Uterus (tissue), 4 donors: ENCODE data around the gene POC1B. TPM values are rescaled to one million over a fixed set of nuclear protein-coding genes. Genes with fewer than 3 reads are reported as not detected.

Experiments used
- DNase-seq, 2 donors: peaks; one replicate each; pipeline ENCODE4 v3.0.0-alpha.2; 2019 to 2020
- H3K27ac ChIP-seq, 2 donors: fragments of 200-600 bp; sonication (generic); 1 replicate in 1 of 2; 2 replicates in 1 of 2; pipeline ENCODE4 v1.5.1; 2016 to 2018
- H3K27me3 ChIP-seq, 2 donors: fragments of 200-600 bp; sonication (generic); one replicate each; pipeline ENCODE4 v1.5.1; 2018 to 2019; ENCODE audit warnings: control low read depth in 1 of 2
- H3K36me3 ChIP-seq, 2 donors: fragments of 200-600 bp; sonication (generic); one replicate each; pipeline ENCODE4 v1.5.1; 2019; ENCODE audit warnings: control low read depth in 1 of 2
- H3K4me1 ChIP-seq, 2 donors: fragments of 200-600 bp; sonication (generic); one replicate each; pipeline ENCODE4 v1.5.1; 2018 to 2019; ENCODE audit warnings: control low read depth in 1 of 2
- H3K4me3 ChIP-seq, 2 donors: fragments of 200-600 bp; sonication (generic); 1 replicate in 1 of 2; 2 replicates in 1 of 2; pipeline ENCODE4 v1.5.1; 2018 to 2019; ENCODE audit warnings: mild to moderate bottlenecking in 1 of 2
- H3K9me3 ChIP-seq, 2 donors: fragments of 200-600 bp; sonication (generic); one replicate each; pipeline ENCODE4 v1.5.1; 2019; ENCODE audit warnings: control low read depth in 1 of 2
- POLR2A ChIP-seq, 2 donors: fragments of 450-650 bp; IDR thresholded peaks; one replicate each; pipeline ENCODE4 v1.6.1; 2016; ENCODE audit warnings: antibody characterized with exemption in 2 of 2, mild to moderate bottlenecking in 1 of 2, moderate library complexity in 1 of 2
- intact Hi-C: fragments of 100-400 bp; cut with DNase I; formaldehyde crosslinking; loops from one replicate; pipeline ENCODE4 v1.15.1; 2023; ENCODE audit warnings: low total_unique reads
- total RNA-seq, 4 donors: library from RNA; depleted of rRNA in 3 of 4; stranded (reverse); fragments of >200 nt in 3 of 4; gene quantifications; one replicate each; pipeline versions ENCODE4 v1.1.0 to v1.2.4, GENCODE V29; 2014 to 2023
- TF ChIP-seq, protein P1 (sequence below), 4 experiments: fragments of 200-600 bp in 2 of 4; fragments of 450-650 bp in 2 of 4; sonication (generic) in 2 of 4; IDR thresholded peaks; one replicate each; pipeline ENCODE4 v1.5.1; 2016 to 2019; ENCODE audit warnings: antibody characterized with exemption in 4 of 4, mild to moderate bottlenecking in 2 of 4, moderate library complexity in 1 of 4
- donor health status: DM: yes; HTN: yes; CAD: no.

POC1B gene
- total RNA-seq, 4 donors from 2014 or later, result 9.7 to 36.8 (median 30.5) TPM

DNA sequence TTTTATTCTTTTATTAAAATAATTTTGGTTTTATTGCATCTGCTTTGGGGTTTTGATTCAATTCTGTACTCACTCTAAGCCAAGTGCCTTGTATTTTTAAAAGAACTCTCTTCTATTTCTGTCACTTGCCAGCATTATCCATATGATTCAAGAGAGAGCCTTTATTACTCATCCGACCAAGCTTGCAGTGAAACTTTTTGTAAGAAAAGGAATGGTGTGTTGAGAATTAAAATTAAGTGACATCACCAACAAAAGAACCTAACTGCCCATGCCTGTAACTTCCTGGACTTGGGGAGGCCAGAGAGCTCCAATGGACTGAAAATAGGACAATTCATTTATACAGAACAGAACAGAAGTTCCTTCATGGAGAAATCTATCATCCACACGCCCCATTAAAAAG lies 53.3 kb downstream of the POC1B start:
- H3K27me3 ChIP-seq, result no peaks in the 10 kb centered on the region
- no peaks in the 10 kb centered on the region for H3K36me3 ChIP-seq
- H3K27ac ChIP-seq, result no peak overlapping the region
- no peaks in the 10 kb centered on the region for H3K9me3 ChIP-seq
- H3K4me3 ChIP-seq, result no peak overlapping the region
- no peaks in the 10 kb centered on the region for H3K4me1 ChIP-seq
- no peak for TF ChIP-seq POLR2A (IDR thresholded peaks at IDR 0.05)
- TF ChIP-seq, protein P1, sequence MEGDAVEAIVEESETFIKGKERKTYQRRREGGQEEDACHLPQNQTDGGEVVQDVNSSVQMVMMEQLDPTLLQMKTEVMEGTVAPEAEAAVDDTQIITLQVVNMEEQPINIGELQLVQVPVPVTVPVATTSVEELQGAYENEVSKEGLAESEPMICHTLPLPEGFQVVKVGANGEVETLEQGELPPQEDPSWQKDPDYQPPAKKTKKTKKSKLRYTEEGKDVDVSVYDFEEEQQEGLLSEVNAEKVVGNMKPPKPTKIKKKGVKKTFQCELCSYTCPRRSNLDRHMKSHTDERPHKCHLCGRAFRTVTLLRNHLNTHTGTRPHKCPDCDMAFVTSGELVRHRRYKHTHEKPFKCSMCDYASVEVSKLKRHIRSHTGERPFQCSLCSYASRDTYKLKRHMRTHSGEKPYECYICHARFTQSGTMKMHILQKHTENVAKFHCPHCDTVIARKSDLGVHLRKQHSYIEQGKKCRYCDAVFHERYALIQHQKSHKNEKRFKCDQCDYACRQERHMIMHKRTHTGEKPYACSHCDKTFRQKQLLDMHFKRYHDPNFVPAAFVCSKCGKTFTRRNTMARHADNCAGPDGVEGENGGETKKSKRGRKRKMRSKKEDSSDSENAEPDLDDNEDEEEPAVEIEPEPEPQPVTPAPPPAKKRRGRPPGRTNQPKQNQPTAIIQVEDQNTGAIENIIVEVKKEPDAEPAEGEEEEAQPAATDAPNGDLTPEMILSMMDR (IDR thresholded peaks at IDR 0.05), result no peak
- intact Hi-C loops, result no loop called here
- DNase-seq, result no peak

DNA sequence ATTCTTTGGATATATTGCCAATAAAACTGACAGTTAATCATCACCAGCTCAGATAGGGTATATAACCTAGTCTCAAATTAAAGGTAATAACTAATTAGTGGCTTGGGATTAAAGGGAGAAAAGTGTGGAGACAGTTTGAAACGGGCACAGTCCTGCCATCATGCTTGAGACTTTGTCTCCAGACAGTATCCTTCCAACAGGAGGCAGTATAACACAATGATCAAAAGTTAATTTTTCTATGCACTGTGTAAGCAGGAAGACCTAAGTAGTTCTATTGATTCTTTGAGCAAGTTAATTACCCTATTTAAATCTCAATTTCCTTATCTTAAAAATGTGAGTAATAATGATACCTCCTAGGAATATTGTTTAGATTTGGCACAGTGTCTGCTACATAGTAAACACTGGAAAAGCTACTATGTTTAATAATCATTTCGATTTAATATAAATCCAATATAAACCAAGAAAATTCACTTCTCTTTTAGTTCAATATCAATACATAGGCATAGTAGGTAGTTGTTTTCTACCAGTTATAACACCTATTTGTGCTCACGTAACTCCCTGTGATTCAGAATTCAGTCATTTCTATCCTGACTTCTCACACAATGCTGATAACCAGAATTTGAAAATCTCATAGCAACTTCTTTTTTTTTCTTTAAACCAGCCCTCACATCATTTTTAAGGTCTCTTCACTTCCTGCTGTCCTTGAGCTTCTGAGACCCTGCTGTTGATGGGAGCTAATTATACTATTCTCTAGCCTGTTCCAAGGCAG lies 54.9 kb downstream of the POC1B start:
- TF ChIP-seq, protein P1 (IDR thresholded peaks at IDR 0.05), result peak; percentile 12 to 51 (median 43)
- no peak for TF ChIP-seq POLR2A (IDR thresholded peaks at IDR 0.05)
- Histone ChIP-seq H3K4me3 (no peak overlapping the region), H3K4me1 (no peaks in the 10 kb centered on the region), H3K9me3 (no peaks in the 10 kb centered on the region), H3K27me3 (no peaks in the 10 kb centered on the region), H3K27ac (no peak overlapping the region), H3K36me3 (no peaks in the 10 kb centered on the region)
- intact Hi-C loops, result no loop called here
- no peak for DNase-seq

DNA sequence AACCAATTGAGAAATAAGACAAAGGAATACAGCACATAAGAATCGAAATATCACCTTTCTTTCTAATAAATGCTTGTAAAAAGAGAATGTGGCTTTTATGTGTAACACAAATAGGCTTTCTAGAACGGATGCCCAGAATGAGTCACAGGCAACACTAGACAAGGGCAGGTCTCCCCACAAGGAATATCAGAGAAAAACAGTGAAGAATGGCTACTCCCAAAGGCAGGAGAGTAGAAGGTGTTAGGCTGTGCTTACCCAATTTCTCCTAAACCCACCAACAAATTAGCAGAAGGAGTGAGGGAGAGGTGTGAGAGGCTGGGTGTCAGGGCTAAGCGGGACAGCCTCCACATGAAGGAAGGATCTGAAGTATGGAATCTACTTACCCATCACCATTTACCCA lies 56.5 kb downstream of the POC1B start:
- intact Hi-C loops, result no loop called here
- H3K27ac ChIP-seq, result no peak overlapping the region

DNA sequence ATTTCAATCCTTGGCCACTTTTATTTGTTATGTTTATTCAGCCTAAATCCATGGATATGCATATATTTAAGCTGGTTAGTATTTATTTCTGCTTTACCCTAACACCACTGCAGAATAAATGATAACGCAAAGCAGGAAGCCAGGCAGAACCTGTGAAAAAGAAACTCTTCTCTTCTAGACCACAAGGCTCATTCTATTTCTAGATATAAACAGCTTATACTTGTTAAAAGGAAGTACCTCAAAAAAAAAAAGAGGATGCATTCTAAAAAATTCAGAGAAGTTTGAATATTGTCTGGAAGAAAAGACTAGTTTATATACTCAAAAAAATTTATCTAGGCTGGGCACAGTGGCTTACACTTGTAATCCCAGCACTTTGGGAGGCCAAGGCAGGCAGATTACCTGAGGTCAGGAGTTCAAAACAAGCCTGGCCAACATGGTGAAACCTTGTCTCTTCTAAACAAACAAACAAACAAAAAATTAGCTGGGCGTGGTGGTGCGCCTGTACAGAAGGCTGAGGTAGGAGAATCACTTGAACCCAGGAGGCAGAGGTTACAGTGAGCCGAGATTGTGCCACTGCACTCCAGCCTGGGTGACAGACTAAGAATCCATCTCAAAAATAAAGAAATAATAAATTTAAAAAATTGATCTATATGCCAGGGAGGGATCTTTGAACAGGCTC lies 57.1 kb downstream of the POC1B start:
- no peak for DNase-seq
- no peaks in the 10 kb centered on the region for H3K4me1 ChIP-seq
- H3K27me3 ChIP-seq, result no peaks in the 10 kb centered on the region
- no peak overlapping the region for H3K27ac ChIP-seq
- no peak overlapping the region for H3K4me3 ChIP-seq
- intact Hi-C loops, result no loop called here
- TF ChIP-seq, protein P1 (IDR thresholded peaks at IDR 0.05), result no peak
- no peak for TF ChIP-seq POLR2A (IDR thresholded peaks at IDR 0.05)
- no peaks in the 10 kb centered on the region for H3K9me3 ChIP-seq
- H3K36me3 ChIP-seq, result no peaks in the 10 kb centered on the region

More for the DNA sequence above, 56.5 kb downstream of the POC1B start:
- H3K9me3 ChIP-seq, result no peaks in the 10 kb centered on the region
- no peak for DNase-seq
- no peak overlapping the region for H3K4me3 ChIP-seq
- no peaks in the 10 kb centered on the region for H3K27me3 ChIP-seq
- H3K36me3 ChIP-seq, result no peaks in the 10 kb centered on the region
- no peaks in the 10 kb centered on the region for H3K4me1 ChIP-seq
- no peak for TF ChIP-seq POLR2A (IDR thresholded peaks at IDR 0.05)
- TF ChIP-seq, protein P1 (IDR thresholded peaks at IDR 0.05), result no peak

DNA sequence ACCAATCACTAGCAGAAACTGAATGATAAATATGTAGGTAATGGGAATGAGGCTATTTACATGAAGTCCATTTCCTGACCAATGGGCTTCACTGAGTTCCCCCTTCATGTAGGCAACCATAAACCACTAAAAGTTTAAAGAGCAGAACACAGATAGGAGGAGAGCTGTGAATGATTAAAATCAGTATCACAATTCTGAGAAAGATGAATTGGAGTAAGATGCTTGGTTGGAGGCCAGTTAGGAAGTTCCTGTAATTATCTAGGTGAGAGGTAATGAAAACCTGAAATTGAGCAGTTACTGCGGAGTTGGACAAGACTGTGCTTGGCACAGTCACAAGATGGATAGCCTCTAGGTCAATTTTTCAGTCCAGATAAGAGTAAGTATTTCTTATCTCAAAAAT lies 57.8 kb downstream of the POC1B start:
- no peak for TF ChIP-seq POLR2A (IDR thresholded peaks at IDR 0.05)
- TF ChIP-seq, protein P1 (IDR thresholded peaks at IDR 0.05), result no peak
- no peak overlapping the region for H3K27ac ChIP-seq
- no peaks in the 10 kb centered on the region for H3K4me1 ChIP-seq
- no peaks in the 10 kb centered on the region for H3K9me3 ChIP-seq
- no peaks in the 10 kb centered on the region for H3K27me3 ChIP-seq
- H3K36me3 ChIP-seq, result no peaks in the 10 kb centered on the region
- no peak for DNase-seq
- intact Hi-C loops, result no loop called here
- H3K4me3 ChIP-seq, result no peak overlapping the region
